GM19025 (cell line): Measurements from ENCODE around the gene SHISAL2B.
"Not testable (repeated sequence)": the region's sequence is repeated elsewhere in the genome, so short reads cannot be mapped to it uniquely, and the experiment has no call there.

Source experiments
- ATAC-seq: cut with Tn5 transposase; IDR thresholded peaks from one replicate; pipeline ENCODE4 v1.9.1; 2021; ENCODE audit warnings: mild to moderate bottlenecking, low read depth, moderate library complexity; ENCODE audit not compliant: unreplicated experiment

The SHISAL2B gene

GRCh38 chr5:64690417-64691151 lies at the start of gene SHISAL2B:
Gene SHISAL2B (plus strand): TSS chr5:64690503. CDS start chr5:64690624, 121 bp downstream.
- ATAC-seq: no peak

- no peak for ATAC-seq
Observed at GRCh38 chr5:64644831-64645230, 45.5 kb upstream of the SHISAL2B start.

- ATAC-seq: no peak
Observed at GRCh38 chr5:64646169-64646568, 44.1 kb upstream of the SHISAL2B start.

- ATAC-seq: no peak
Observed at GRCh38 chr5:64649512-64649911, 40.8 kb upstream of the SHISAL2B start.

- no peak for ATAC-seq
Observed at GRCh38 chr5:64653766-64654560, 36.3 kb upstream of the SHISAL2B start.

- ATAC-seq: no peak
Observed at GRCh38 chr5:64654561-64654938, 35.8 kb upstream of the SHISAL2B start.

GRCh38 chr5:64655596-64655995 lies 34.7 kb upstream of the SHISAL2B start:
- no peak for ATAC-seq

- no peak for ATAC-seq
Observed at GRCh38 chr5:64659289-64659688, 31.0 kb upstream of the SHISAL2B start.

GRCh38 chr5:64663181-64663580 lies 27.1 kb upstream of the SHISAL2B start:
- ATAC-seq: not testable (repeated sequence)

- ATAC-seq: no peak
Observed at GRCh38 chr5:64665243-64665642, 25.1 kb upstream of the SHISAL2B start.

- ATAC-seq: no peak
Observed at GRCh38 chr5:64666078-64666477, 24.2 kb upstream of the SHISAL2B start.

GRCh38 chr5:64667068-64667467 lies 23.2 kb upstream of the SHISAL2B start:
- no peak for ATAC-seq

- ATAC-seq: no peak
Observed at GRCh38 chr5:64670277-64670676, 20.0 kb upstream of the SHISAL2B start.

- ATAC-seq: no peak
Observed at GRCh38 chr5:64671678-64672077, 18.6 kb upstream of the SHISAL2B start.

- no peak for ATAC-seq
Observed at GRCh38 chr5:64678374-64678773, 11.9 kb upstream of the SHISAL2B start.

GRCh38 chr5:64680289-64680688 lies 10.0 kb upstream of the SHISAL2B start:
- no peak for ATAC-seq

- no peak for ATAC-seq
Observed at GRCh38 chr5:64682608-64683007, 7.7 kb upstream of the SHISAL2B start.

GRCh38 chr5:64685866-64686265 lies 4.4 kb upstream of the SHISAL2B start:
- no peak for ATAC-seq

- ATAC-seq: no peak
Observed at GRCh38 chr5:64688391-64688790, 1.9 kb upstream of the SHISAL2B start.

GRCh38 chr5:64688965-64689364 lies 1.3 kb upstream of the SHISAL2B start:
- no peak for ATAC-seq

- no peak for ATAC-seq
Observed at GRCh38 chr5:64690104-64690416, 243 bp upstream of the SHISAL2B start.

GRCh38 chr5:64691291-64691690 lies 988 bp downstream of the SHISAL2B start:
- ATAC-seq: no peak
